ENCODE measurements around the gene C20orf144.

DNA sequence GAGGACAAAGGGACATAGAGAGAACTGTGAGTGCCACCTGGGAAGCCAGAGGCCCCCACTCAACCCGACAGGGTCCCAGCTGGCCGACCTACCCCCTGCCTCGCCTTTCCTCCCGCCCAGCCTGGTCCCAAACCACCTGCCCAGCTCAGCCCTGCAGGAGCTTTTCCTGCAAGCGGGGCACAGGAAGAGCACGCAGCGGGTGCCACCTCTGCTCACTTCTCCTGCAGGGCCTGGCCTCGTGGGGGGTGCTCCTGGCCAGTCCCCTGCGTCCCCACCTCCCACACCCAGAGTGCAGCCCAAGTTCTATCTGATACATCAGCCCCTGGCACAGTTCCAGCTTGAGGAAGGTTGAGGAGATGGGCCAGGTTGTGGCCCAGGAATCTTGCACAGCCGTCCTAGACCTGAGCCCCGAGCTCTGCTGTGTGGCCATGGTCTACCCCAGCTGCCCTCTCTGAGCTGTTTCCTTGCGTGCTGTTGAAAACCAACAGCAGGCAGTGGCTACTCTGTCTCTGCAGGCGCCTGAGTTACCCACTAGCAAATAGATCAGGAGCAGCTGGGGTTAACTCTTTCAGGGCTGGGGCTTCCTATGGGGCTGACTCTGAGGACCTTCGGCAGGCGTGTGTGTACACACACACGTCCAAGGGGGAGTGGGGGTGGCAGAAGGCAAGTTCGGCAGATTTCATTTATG, 10.4 kb downstream of the C20orf144 start:
- TF ChIP-seq POLR2B (IDR thresholded peaks at IDR 0.05; ENCODE audit: low read depth, partially characterized antibody) = no peak
- TF ChIP-seq, protein P1, sequence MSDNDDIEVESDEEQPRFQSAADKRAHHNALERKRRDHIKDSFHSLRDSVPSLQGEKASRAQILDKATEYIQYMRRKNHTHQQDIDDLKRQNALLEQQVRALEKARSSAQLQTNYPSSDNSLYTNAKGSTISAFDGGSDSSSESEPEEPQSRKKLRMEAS (CRISPR knock-in tag; IDR thresholded peaks at IDR 0.05) = no peak
- TF ChIP-seq RUNX1 (IDR thresholded peaks at IDR 0.05; ENCODE audit: low read depth) = no peak

Measured in K562 (cell line).